ENCODE measurements around the gene CTRB1. TPM values are rescaled to one million over a fixed set of nuclear protein-coding genes. Genes with fewer than 3 reads are reported as not detected.

CTRB1 gene
- total RNA-seq, 2 donors from 2014 or later = 19.1 TPM; not detected in 1

GRCh38 chr16:75257886-75258806, 39.4 kb downstream of the CTRB1 start:
- no peak overlapping the region for H3K4me3 ChIP-seq
- H3K36me3 ChIP-seq = no peaks in the 10 kb centered on the region
- peak overlapping the region in 1 of 2 donors; percentile 35 for H3K9ac ChIP-seq (ENCODE audit: low read depth in 2 of 2, low read length in 2 of 2)
- intact Hi-C loops (cut with DNase I) = no loop called here
- H3K4me1 ChIP-seq = peaks cover 18% of the 10 kb centered on the region
- DNase-seq = no peak
- no peaks in the 10 kb centered on the region for H3K27me3 ChIP-seq
- H3K27ac ChIP-seq = no peak overlapping the region
- H3K9me3 ChIP-seq = no peaks in the 10 kb centered on the region
- no peak for TF ChIP-seq CTCF (IDR thresholded peaks at IDR 0.05)

- Histone ChIP-seq H3K9ac (ENCODE audit: low read depth in 2 of 2, low read length in 2 of 2) (no peak overlapping the region), H3K9me3 (no peaks in the 10 kb centered on the region), H3K4me1 (peaks cover 23% of the 10 kb centered on the region), H3K36me3 (no peaks in the 10 kb centered on the region), H3K27me3 (no peaks in the 10 kb centered on the region), H3K27ac (no peak overlapping the region), H3K4me3 (no peak overlapping the region)
- TF ChIP-seq CTCF (IDR thresholded peaks at IDR 0.05) = no peak
- no peak for DNase-seq
- intact Hi-C loops (cut with DNase I) = no loop called here
Measured at GRCh38 chr16:75258807-75259141, 40.0 kb downstream of the CTRB1 start.

GRCh38 chr16:75260851-75261589, 42.2 kb downstream of the CTRB1 start:
- no peak overlapping the region for H3K9ac ChIP-seq (ENCODE audit: low read depth in 2 of 2, low read length in 2 of 2)
- no peak overlapping the region for H3K4me3 ChIP-seq
- TF ChIP-seq CTCF (IDR thresholded peaks at IDR 0.05) = no peak
- no peak overlapping the region for H3K27ac ChIP-seq
- intact Hi-C loops (cut with DNase I) = no loop called here
- no peaks in the 10 kb centered on the region for H3K36me3 ChIP-seq
- H3K4me1 ChIP-seq = peaks cover 25% of the 10 kb centered on the region
- H3K9me3 ChIP-seq = no peaks in the 10 kb centered on the region
- no peak for DNase-seq
- no peaks in the 10 kb centered on the region for H3K27me3 ChIP-seq

- intact Hi-C loops (cut with DNase I) = no loop called here
- peak overlapping the region; percentile 29 for H3K27ac ChIP-seq
- H3K9ac ChIP-seq (ENCODE audit: low read depth in 2 of 2, low read length in 2 of 2) = no peak overlapping the region
- no peak for DNase-seq
- H3K36me3 ChIP-seq = no peaks in the 10 kb centered on the region
- peaks cover 31% of the 10 kb centered on the region for H3K4me1 ChIP-seq
- TF ChIP-seq CTCF (IDR thresholded peaks at IDR 0.05) = no peak
- H3K27me3 ChIP-seq = no peaks in the 10 kb centered on the region
- H3K4me3 ChIP-seq = no peak overlapping the region
- no peaks in the 10 kb centered on the region for H3K9me3 ChIP-seq
Measured at GRCh38 chr16:75261590-75262078, 42.8 kb downstream of the CTRB1 start.

GRCh38 chr16:75262104-75262799, 43.5 kb downstream of the CTRB1 start:
- H3K9me3 ChIP-seq = no peaks in the 10 kb centered on the region
- intact Hi-C loops (cut with DNase I) = no loop called here
- H3K27ac ChIP-seq = peak overlapping the region; percentile 29
- no peak for TF ChIP-seq CTCF (IDR thresholded peaks at IDR 0.05)
- H3K4me3 ChIP-seq = no peak overlapping the region
- no peaks in the 10 kb centered on the region for H3K36me3 ChIP-seq
- no peaks in the 10 kb centered on the region for H3K27me3 ChIP-seq
- DNase-seq = peak; percentile 75
- peak overlapping the region in 1 of 2 donors; percentile 38 for H3K9ac ChIP-seq (ENCODE audit: low read depth in 2 of 2, low read length in 2 of 2)
- peaks cover 31% of the 10 kb centered on the region for H3K4me1 ChIP-seq

Measured in colonic mucosa (tissue), 4 donors.